ENCODE measurements around the gene NINJ1.
"Not testable (repeated sequence)": the region's sequence is repeated elsewhere in the genome, so short reads cannot be mapped to it uniquely, and the experiment has no call there.

The NINJ1 gene

DNA sequence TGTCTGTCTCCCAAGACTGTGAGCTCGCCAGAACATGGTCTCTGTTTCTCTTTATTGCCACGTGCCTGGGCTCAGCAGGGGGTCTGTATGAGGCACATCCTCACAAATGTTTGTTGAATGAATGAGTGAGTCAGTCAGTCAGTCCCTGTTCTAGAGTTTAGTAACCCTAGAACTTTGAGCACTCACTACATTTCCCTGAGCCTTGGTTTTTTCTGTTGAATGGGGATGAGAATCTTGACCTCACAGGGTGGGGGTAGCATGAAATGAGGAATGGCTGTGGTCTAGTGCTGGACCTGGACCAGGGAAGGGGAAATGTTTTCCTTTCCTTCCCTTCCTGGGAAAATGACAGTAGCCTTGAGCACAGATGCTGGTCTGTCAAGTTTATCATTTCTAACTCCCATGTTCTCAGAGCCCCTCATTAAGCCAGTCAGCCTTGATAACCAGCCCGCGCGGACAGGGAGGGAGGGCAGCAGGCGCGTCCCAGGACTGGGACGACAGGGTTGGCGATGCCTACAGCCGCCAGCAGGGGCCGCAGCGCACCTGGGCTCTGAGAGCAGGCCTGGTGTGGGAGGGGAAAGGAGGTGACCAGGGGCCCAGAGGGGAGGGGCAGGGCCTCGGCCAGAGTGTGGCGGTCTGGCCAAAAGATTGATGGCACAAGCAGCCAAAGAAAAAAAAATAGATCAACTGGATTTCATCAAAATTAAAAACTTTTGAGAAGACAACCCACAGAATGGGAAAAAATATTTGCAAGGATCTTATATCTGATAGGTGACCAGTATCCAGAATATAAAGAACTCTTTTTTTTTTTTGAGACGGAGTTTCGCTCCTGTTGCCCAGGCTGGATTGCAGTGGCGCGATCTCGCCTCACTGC lies 25.8 kb upstream of the NINJ1 start:
- DNase-seq, result peak; percentile 71 to 80

DNA sequence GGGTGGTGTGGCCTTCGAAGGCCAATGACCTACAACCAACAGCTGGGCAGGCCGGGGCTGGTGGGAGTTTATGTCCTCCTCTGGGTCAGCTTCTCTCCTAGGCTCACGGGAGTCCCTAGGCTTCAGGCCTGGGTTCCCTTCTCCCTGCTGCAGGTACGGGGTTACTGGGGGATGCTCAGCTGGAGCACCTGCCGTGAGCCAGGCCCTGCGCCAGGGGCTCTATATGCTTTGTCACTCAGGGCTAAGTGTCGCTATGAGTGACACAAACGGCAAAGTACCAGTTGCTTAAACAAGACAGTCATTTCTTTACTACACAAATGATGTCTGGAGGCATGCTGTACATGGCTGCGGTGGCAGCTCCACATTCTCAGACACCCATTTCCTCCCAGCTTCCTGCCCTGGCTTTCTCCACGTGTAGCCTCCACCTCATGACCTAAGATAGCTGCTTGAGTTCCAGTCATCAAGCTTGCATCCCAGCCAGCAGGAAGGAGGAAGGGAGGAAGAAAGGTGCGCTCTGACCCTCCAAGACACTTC lies 22.5 kb upstream of the NINJ1 start:
- no peak for DNase-seq

DNA sequence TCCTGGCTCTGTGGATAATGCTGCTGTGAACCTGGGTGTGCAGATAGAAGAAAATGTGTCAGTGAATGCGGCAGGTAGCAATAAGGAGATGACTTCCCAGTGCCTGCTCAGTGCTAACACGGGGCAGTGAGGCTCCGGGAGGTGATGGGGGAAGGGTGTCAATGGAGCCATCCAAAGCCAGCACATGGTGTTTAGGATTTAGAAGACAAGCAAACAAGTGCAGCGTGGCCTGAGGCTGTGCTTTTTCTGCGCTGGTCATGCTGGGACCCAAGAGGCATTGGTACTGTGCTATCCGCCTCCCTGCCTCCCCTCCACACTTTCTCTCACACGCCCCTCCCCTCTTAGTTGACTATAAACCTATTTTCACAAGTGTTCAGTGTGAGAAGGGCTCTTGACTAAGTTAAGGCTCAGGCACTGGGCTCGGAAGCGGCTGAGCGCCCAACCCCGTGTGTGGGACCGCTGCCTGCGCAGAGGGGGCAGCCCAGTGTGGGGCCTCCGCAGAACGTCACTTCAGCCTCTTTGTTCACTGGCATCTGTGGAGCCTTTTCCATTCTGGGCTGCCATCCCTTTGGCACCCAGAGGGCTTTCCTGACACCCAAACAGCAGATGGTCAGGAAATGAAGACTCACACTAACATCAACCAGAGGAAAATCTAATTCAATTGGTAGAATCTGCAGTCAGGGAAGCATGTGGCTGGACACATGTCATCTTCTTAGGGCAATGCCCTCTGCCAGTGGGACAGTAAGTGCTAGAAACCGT lies 21.8 kb upstream of the NINJ1 start:
- no peak for DNase-seq

DNA sequence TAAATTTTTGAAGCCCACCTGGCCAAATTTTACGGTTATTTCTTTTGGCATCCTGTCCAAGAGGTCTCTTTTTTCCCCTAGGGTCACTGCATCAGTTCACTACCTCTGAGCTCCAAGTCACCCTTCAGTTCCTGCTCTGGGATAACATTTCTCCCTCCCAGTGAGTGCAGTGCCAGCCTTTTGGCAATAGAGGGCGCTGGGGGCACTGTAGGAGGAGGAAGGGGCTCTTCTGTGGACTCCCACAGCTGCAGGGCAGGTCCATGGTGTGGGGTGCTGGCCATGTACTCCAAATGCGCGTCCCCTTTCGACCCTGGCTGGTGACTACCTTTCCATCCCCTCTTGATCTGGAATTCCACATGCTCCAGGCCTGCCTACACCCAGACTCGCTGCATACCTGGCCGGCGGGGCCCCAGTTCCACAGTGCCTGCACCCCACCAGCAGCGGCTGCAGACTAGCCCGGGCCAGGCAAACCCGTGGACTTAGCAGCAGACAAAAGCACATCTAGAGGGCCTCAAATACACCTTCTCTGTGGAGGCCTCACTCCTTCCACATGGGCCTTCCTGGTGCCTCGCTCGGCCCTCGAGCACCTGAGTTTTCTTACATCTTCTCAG lies 20.3 kb upstream of the NINJ1 start:
- DNase-seq, result peak in 1 of 2 experiments; percentile 24

DNA sequence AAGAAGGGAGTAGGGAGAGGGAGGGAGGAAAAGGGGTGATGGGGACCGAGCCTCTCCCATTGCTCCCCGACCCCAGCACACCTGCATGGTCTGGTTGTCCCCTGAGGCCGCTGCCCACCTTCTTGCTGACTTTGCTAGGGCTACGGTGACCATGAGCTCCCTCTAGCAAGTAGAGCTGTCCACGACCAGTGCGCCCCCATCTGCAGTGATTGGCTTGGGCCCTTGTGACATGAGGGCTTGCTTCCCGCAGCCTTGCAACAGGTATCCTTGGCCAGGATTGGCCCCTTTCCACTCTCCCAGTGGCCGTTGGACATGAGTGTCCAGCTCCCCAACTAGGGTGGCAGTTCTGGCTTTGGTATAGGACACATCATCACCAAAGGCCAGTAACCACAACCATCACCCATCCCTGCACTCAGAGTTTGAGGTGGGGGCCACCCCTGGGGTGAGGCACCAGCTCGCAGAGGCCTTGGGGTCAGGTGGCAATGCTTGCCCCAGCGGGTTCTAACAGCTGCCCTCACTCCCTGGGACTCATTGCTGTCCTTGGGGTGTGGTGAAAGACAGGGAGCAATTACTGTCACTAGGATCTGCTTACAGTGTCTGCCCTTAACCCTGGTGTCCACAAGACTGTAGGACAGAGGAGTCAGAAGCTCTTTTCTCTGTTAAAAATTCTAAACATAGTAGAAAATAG lies 17.2 kb upstream of the NINJ1 start:
- DNase-seq, result no peak

DNA sequence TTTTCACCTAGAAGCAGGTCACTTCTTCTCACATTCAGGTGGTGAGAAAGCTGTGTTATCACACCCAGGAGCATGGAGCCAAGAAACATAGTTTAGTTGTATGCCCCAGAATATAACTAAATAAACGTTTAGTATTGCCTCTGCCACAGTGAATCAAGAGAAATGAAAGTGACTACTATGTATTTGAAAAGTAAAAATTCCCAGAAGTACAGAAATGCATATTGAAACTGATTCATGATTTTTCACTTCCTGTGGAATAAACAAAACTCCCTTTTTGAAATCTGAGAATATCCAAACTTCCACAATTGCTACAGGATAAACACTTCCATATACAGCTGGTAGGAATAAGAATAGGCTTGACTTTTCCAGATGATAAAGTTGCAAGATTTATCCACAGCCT lies 15.3 kb upstream of the NINJ1 start:
- no peak for DNase-seq

DNA sequence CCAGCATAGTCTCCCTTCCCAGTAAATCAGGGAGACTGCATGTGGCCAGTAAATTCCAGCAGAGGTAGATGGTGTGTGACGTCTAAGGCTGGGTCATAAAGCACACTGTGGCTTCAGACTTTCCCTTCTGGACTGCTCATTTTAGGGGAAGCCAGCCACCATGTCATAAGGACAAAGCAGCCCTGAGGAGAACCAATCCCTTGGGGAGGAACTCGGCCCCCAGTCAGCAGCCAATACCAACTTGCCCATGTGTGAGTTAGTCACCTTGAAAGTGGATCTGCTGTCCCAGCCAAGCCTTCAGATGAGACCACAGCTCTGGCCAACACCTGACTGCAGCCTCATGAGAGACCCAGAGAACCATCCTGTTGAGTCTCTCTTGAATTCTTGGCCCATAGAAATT lies 14.7 kb upstream of the NINJ1 start:
- DNase-seq, result no peak

DNA sequence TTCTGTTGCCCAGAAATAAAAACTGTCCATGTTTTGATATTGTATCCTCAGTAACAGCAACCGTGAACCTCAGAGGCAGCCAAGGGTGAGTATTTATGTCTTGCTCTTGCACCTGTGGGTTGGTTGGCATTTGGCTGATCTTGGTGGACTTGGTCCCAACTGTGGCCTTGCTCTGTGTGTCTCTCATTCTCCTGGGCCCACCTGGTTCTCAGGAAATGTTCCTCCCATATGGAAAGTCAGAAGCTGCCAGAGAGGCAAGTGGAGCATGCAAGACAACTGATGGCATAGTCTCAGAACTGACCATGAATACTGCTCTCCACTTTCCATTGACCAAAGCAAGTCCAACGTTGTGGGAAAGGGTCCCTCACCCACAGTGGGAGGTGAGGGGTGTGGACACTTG lies 13.6 kb upstream of the NINJ1 start:
- no peak for DNase-seq

DNA sequence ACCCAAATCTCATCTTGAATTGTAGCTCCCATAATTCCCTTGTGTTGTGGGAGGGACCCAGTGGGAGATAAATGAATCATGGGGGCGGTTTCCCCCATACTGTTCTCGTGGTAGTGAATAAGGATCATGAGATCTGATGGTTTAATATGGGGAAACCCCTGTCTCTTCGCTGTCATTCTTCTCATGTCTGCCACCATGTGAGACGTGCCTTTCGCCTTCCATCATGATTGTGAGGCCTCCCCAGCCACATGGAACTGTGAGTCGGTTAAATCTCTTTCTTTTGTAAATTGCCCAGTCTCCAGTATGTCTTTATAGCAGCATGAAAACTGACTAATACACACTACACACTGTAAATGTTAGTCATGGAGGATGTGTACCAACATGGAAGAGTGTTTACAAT lies 12.6 kb upstream of the NINJ1 start:
- not testable (repeated sequence) for DNase-seq

DNA sequence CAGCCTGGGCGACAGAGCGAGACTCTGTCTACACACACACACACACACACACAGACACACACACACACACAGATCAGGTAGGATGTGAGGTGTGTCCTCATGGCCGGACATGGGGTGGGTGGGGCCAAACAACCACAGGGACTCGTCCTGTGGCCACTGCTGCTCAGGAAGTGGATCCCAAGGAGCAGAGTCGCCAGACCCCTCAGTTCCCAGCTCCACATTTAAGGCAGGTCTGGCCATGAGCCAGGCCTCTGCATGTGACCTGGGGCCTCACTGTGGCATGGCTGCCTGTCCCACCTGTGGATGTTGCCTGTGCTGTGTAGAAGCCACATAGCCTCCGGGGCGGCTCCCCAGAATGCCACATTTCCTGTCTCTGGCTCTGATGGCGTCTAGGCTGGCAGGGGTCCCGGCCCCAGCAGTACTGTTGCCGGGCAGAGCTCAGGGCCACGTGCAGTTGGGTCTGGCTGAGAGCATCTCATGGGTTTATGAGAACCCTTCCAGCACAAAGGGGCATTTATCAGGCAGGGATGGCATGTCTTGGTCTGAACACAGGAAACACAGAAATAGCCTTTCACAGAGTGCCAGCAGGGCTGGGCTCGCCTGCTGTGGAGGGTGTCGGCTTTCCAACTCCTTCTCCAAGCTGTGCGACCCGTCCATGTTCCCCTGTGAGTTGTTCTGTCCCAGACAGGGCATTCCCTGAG lies 9.9 kb upstream of the NINJ1 start:
- DNase-seq, result peak in 1 of 2 experiments; percentile 33

DNA sequence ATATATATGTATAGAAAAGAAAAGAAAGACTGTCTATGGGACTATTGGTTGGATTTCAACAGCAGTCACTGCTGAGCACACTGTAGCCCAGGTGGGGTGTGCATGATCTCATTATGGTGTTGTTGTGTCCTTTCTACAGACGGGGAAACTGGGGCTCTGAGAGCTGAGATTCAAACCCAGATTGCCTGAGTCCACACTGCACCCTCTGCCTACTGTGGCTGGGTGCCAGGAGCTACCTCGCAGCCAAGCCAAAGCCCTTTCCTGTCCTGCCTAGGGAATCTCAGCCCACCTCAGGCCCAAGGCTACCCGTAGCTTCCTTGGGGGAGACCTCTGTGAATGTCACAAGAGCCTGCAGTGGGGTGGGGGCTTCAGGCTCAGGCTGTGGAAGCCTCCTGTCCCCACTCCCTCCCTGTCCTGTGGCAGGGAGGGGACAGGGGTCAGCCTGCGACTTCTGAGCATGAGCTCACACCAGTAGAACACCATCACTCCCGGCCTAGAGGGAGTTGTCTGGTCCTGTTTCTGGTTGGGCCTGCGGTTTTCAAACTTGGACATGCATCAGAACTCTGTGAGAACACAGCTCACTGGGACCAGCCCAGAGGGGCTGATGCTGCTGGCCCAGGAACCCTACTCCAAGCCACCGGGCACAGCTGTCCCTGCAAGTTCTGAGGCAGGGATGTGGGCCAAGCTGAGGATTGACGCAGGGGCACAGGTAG lies 7.9 kb upstream of the NINJ1 start:
- no peak for DNase-seq

DNA sequence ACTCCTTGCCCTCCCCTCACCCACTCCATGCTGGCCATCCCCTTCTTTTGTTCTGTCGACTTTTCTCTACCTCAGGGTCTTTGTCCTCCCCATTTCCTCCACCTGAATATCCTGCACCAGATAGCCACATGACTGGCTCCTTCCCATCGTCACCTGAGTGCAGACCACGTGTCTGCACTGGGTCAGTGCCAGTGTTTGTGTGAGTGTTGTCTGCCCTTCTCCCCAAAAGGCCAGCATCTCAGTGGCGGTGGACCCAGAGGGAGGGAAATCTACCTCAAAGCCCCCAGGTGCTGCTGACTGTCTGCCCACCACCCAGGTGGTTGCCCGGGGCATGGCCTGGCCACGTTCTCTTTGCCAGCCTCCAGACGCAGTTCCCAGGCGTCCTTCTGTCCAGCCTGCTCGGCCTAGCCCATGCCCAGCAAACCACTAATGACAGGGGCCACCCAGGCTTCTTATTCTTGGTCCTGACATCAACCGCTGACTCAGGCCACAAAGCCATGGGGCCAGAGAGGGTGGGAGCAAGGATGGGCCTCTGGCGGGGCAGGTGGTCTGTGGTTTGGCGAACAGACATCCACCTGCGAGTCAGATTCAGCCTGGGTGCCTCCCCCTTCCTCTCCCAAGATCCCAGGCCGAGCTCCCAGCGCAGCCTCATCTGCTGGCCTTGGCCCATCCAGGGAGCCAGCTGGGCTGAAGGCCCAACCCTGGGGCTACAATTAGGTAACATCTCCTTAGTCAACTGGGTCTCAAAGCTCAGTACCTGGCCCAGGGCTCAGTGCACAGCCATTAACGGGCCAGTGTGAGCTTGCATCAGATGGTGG lies 5.5 kb upstream of the NINJ1 start:
- no peak for DNase-seq

DNA sequence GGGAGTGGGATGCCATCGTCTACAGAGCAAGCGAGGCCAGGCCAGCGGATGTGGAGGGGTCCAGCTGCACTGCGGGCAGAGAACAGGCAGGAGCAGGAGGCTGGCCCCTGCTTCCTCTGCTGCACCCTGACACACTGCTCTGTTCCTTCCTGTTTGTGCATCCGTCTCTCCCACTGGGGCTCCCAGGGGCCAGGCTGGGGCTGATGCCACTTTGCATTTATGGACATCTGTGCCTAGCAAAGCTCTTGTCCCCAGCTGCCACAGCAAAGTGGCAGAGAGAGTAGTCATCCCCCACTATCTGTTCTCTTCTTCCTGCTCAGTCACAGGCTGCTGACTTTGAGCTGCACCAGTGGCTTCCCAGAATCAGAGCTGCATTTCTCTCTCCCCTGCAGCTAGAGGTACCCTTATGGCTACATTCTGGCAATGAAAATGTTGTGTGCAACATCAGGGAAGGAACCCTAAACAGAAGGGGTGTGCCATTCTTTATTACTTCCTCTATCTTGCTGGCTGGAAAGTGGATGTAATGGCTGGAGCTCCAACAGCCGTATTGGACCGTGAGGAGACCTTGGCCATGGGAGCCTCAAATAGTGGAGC lies 4.2 kb upstream of the NINJ1 start:
- no peak for DNase-seq

DNA sequence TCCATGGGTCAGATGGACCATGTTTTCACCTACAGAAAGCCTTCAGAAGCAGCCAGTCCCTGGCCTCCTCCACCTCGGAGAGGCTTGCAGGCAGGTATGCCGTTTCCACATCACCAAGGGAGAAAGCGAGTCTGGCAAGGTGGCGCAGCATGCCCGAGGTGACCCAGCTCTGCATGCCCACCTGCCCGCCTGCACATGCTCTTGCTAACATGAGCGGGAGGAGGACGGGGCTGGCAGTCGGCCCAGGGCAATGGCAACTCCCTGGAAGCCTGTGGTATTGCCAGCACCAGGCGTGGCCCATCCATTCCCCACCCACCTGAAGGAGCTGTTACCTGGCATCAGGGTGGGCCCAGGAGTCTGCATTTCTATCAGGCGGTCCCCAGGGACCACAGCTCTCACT lies 3.3 kb upstream of the NINJ1 start:
- DNase-seq, result no peak

DNA sequence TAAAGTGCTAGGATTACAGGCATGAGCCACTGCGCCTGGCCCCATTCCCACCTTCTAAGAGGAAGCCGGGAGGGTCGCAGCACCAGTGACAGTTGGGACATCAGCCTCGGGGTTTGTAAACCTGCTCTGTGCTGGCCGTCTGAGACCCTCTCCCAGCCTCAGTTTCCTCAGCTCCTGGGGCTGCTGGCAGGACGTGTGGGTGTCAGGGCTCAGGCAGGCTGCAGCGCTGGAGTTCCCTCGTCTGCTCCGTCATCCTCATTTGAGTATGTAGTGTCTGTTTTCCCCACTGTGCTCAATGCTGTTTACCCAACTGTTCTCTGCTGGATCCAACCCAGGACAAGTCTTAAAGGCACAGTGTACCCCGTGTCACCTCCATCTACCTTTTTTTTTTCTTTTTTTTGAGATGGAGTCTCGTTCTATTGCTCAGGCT lies 2.0 kb upstream of the NINJ1 start:
- peak in 1 of 2 experiments; percentile 58 for DNase-seq

DNA sequence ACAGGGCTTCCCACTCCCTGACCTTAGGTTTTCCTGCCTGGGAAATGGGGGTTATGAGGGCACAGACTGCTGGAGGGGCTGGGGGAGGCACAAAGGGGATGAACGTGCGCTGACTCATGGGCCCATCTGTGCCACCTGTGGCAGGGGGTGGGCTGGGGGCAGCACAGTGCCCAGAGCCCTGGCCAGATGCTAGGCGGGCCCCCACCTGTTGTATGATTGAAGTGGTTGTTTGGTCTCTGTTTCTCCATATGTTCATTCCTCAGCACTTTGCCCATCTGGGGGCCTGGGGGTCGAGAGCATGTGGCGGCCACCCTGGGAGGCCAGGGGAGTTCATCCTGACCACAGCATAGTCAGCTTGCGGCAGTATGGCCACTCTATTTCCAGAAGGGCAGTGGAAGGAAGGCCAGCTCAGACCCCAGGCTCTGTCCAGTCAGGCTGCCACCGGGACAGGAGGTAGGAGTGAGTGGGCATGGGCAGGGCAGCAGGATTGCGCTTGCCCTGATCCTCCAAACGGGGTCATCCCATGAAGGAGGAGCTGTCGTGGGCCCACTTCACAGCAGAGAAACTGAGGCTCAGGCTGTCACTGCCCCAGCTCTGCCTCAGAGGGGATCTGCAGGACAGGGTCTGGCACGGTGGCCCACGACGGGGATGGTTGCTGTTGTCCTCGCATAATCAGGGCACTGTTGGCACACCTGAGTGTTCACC lies 841 bp upstream of the NINJ1 start:
- DNase-seq, result no peak

DNA sequence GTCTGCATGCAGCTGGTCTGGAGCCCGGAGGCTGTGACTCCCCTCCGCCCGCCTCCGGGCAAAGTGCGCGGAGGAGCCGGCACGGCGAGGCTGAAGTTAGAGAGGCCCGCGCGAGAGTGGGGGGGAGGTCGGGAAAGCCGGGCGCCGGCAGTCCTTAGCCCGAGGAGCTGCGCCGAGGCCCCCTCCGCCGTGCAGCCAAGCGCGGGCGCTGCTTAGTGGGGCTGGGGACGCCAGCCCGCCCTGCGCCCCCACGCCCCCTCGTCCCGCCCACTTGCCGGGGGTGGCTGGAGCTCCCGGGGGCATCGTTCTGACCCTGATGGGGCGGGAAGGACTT lies 403 bp downstream of the NINJ1 start:
- DNase-seq, result peak in 1 of 2 experiments; percentile 22

DNA sequence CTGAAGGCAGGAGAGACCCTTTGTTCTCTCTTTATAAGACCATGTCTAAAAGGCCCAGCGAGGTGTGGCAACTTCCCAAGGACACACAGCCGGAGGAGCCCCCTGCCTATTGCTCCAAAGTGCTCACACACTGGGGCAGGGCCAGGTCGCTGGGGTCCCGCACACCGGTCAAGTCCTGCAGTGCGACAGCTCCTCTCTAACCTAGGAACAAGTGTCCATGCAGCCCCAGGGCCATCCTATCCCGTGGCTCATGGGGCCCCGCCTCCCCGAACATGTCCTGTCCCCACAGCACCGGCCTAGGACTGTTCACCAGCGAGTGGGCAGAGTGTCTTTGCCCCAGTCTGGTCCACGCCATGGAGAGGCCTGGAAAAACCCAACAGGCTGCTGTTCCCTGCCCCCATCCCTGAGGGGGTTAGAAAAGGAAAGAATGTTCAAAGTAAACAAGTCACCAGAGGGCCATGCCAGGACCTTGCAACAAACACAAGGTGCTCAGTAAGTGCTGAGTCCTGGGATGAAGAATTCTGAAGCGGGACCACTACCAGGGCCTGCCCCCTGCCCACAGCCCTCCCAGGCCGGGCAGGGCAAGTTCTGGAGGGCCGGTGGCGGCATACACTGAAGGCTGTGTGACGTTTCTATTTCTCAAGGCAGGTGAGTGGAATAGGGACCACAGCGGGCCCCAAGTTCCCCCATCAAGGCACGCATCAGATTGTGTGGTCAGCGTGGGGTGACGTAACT lies 938 bp downstream of the NINJ1 start:
- no peak for DNase-seq

Data from NCI-H2081 (cell line).